NB4 (cell line): ENCODE data around the gene PRKG1.

Experiments
- CTCF ChIP-seq: IDR thresholded peaks from one replicate; pipeline ENCODE4 v1.5.1; 2012; ENCODE audit warnings: low read depth, low read length
- MAX ChIP-seq: IDR thresholded peaks from 2 replicates; pipeline ENCODE4 v1.6.1; 2011; ENCODE audit warnings: low read depth, low read length
- POLR2A ChIP-seq: IDR thresholded peaks from 2 replicates; pipeline ENCODE4 v1.6.1; 2011; ENCODE audit warnings: mild to moderate bottlenecking; ENCODE audit not compliant: insufficient read length; ENCODE audit errors: extremely low read depth

- TF ChIP-seq POLR2A, result no peak
- no peak for TF ChIP-seq CTCF
- no peak for TF ChIP-seq MAX
Measured at GRCh38 chr10:51867956-51868355, 793.7 kb downstream of the PRKG1 start.
